GM12878 (cell line): ENCODE results near the gene EXOC3L4. TPM values are rescaled to one million over a fixed set of nuclear protein-coding genes. Genes with fewer than 3 reads are reported as not detected.
A peak's percentile ranks its signal among the peaks of the same experiment; 100 is the strongest.

ENCODE experiments used
- BMI1 ChIP-seq: fragments of 450-650 bp; IDR thresholded peaks from 2 replicates; pipeline ENCODE4 v1.6.1; 2016; ENCODE audit warnings: mild to moderate bottlenecking, moderate library complexity, borderline replicate concordance
- E2F4 ChIP-seq: IDR thresholded peaks from 2 replicates; pipeline ENCODE4 v1.6.1; 2012; ENCODE audit warnings: low read depth, low read length, improper control_type of control experiment
- E2F8 ChIP-seq: fragments of 450-650 bp; IDR thresholded peaks from 2 replicates; pipeline ENCODE4 v1.6.1; 2018; ENCODE audit warnings: mild to moderate bottlenecking, low read depth, moderate library complexity; ENCODE audit not compliant: partially characterized antibody
- GATAD2B ChIP-seq: fragments of 450-650 bp; conservative IDR thresholded peaks from 2 replicates; pipeline ENCODE4 v1.6.1; 2017; ENCODE audit warnings: low read depth, mild to moderate bottlenecking, moderate library complexity
- HDGF ChIP-seq: fragments of 450-650 bp; IDR thresholded peaks from 2 replicates; pipeline ENCODE4 v1.6.1; 2016; ENCODE audit warnings: antibody characterized with exemption
- IKZF1 ChIP-seq: fragments of 450-650 bp; conservative IDR thresholded peaks from 2 replicates; pipeline ENCODE4 v1.6.1; 2017; ENCODE audit warnings: antibody characterized with exemption, mild to moderate bottlenecking
- LARP7 ChIP-seq: fragments of 450-650 bp; IDR thresholded peaks from 2 replicates; pipeline ENCODE4 v1.6.1; 2017; ENCODE audit warnings: mild to moderate bottlenecking
- MYB ChIP-seq: fragments of 150-350 bp; IDR thresholded peaks from 2 replicates; pipeline ENCODE4 v1.6.1; 2014; ENCODE audit warnings: mild to moderate bottlenecking, low read depth, low read length, borderline replicate concordance
- MYC ChIP-seq: IDR thresholded peaks from 2 replicates; pipeline ENCODE4 v1.6.1; 2011; ENCODE audit warnings: mild to moderate bottlenecking, low read length, moderate library complexity, inconsistent platforms; ENCODE audit not compliant: insufficient read depth, insufficient replicate concordance, insufficient read length, severe bottlenecking
- NFIC ChIP-seq: IDR thresholded peaks from 2 replicates; pipeline ENCODE4 v1.6.1; 2012; ENCODE audit warnings: low read depth, mild to moderate bottlenecking, inconsistent platforms, low read length, moderate library complexity
- NR2C2 ChIP-seq: IDR thresholded peaks from 2 replicates; pipeline ENCODE4 v1.6.1; 2011; ENCODE audit warnings: borderline replicate concordance, low read depth; ENCODE audit not compliant: control insufficient read depth, insufficient read length
- NRF1 ChIP-seq: conservative IDR thresholded peaks from 2 replicates; pipeline ENCODE4 v1.6.1; 2011; ENCODE audit warnings: mild to moderate bottlenecking, low read depth, low read length, improper control_type of control experiment
- RB1 ChIP-seq: fragments of 450-650 bp; formaldehyde crosslinking; IDR thresholded peaks from 2 replicates; pipeline ENCODE4 v1.6.1; 2017; ENCODE audit warnings: mild to moderate bottlenecking, borderline replicate concordance
- RELA ChIP-seq: fragments of 450-650 bp; IDR thresholded peaks from 2 replicates; pipeline ENCODE4 v1.8.0; 2014; ENCODE audit warnings: borderline replicate concordance; ENCODE audit not compliant: partially characterized antibody
- SMARCA5 ChIP-seq: fragments of 450-650 bp; IDR thresholded peaks from 2 replicates; pipeline ENCODE4 v1.6.1; 2017; ENCODE audit warnings: mild to moderate bottlenecking
- SP1 ChIP-seq: IDR thresholded peaks from one replicate; pipeline ENCODE4 v1.6.1; 2011; ENCODE audit warnings: low read depth, low read length
- SREBF1 ChIP-seq: IDR thresholded peaks from 2 replicates; pipeline ENCODE4 v1.6.1; 2012; ENCODE audit warnings: mild to moderate bottlenecking, low read length
- STAT1 ChIP-seq: fragments of 450-650 bp; conservative IDR thresholded peaks from 2 replicates; pipeline ENCODE4 v1.6.1; 2014; ENCODE audit warnings: antibody characterized with exemption, mild to moderate bottlenecking
- TCF12 ChIP-seq: IDR thresholded peaks from 2 replicates; pipeline ENCODE4 v1.6.1; 2011; ENCODE audit warnings: low read depth, mild to moderate bottlenecking, low read length
- YBX1 ChIP-seq: fragments of 450-650 bp; IDR thresholded peaks from 2 replicates; pipeline ENCODE4 v1.6.1; 2016; ENCODE audit warnings: antibody characterized with exemption
- ZBED1 ChIP-seq: IDR thresholded peaks from 2 replicates; pipeline ENCODE4 v1.6.1; 2016; ENCODE audit warnings: borderline replicate concordance
- ZNF207 ChIP-seq: fragments of 450-650 bp; IDR thresholded peaks from 2 replicates; pipeline ENCODE4 v1.6.1; 2014; ENCODE audit warnings: antibody characterized with exemption, mild to moderate bottlenecking, borderline replicate concordance
- ZNF622 ChIP-seq: fragments of 450-650 bp; IDR thresholded peaks from 2 replicates; pipeline ENCODE4 v1.6.1; 2017; ENCODE audit warnings: mild to moderate bottlenecking, inconsistent platforms
- polyA plus RNA-seq, 11 experiments: library from polyadenylated mRNA; depleted of rRNA in 4 of 11; unstranded in 6 of 11; stranded (reverse) in 5 of 11; fragments of >200 nt; fragmentation: Nextera tagmentation in 4 of 11; fragmentation: Illumina TruSeq in 1 of 11; extraction: Ambion mirVana in 4 of 11; extraction: Trizol in 1 of 11; gene quantifications; 1 replicate in 1 of 11; 2 replicates in 10 of 11; pipeline versions ENCODE4 v1.2.1 to v1.2.3, GENCODE V29; 2011 to 2016; ENCODE audit warnings: inconsistent platforms in 2 of 11, missing spikeins in 2 of 11, low read depth in 1 of 11
- total RNA-seq, 4 experiments: library from RNA; depleted of rRNA in 3 of 4; stranded (reverse); fragments of >200 nt in 3 of 4; fragmentation: Illumina TruSeq in 1 of 4; extraction: Trizol in 1 of 4; gene quantifications; 2 replicates each; pipeline versions ENCODE4 v1.2.1 to v1.2.3, GENCODE V29; 2013 to 2021
- TF ChIP-seq, protein P1 (sequence below): IDR thresholded peaks from 2 replicates; pipeline ENCODE4 v1.6.1; 2011; ENCODE audit warnings: mild to moderate bottlenecking, low read depth, low read length, moderate library complexity; ENCODE audit not compliant: insufficient replicate concordance
- TF ChIP-seq, protein P2 (sequence below): fragments of 450-650 bp; IDR thresholded peaks from 2 replicates; pipeline ENCODE4 v1.6.1; 2017; ENCODE audit warnings: low read depth, mild to moderate bottlenecking, moderate library complexity

The EXOC3L4 gene
- total and polyA plus RNA-seq, 10 of the 15 experiments (the other 5 are each of a cell fraction or from before 2014, with no cell fraction given): not detected

DNA sequence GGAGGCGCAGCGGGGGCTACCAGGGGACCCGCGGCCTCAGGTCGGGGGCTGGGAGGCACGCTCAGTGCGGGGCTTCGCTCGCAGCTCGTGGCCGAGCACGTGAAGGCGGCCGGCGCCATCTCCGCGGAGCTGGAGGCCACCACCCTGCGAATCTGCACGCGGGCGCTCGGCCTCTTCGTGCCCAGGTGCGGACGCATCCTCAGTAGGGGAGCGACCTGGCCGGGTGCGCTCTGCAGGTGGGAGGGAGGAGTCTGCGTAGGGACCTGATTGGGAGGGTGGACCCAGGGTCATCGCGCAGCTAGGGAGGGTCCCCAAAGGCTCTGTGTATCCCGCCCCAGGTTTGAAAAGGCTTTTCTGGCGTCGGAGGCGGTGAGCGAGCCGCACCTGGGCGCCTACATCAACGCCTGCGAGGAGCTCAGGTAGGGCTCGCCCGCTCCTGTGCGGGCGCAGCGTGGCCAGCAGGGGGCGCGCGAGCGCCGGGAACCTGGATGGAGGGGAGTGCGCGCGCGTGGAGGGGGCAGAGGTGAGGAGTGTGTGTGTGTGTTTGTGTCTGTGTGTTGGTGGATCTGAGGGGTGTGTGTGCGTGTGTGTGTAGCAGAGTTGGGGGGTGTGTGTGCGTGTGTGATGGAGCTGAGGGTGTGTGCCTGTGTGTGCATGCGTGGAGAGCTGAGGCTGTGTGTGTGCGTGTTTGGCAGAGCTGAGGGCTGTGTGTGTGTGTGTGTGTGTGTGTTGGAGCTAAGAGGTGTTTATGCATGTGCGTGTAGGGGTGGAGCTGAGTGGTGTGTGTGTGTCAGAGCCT lies 10.3 kb downstream of the EXOC3L4 start (continued):
- TF ChIP-seq, protein P1, sequence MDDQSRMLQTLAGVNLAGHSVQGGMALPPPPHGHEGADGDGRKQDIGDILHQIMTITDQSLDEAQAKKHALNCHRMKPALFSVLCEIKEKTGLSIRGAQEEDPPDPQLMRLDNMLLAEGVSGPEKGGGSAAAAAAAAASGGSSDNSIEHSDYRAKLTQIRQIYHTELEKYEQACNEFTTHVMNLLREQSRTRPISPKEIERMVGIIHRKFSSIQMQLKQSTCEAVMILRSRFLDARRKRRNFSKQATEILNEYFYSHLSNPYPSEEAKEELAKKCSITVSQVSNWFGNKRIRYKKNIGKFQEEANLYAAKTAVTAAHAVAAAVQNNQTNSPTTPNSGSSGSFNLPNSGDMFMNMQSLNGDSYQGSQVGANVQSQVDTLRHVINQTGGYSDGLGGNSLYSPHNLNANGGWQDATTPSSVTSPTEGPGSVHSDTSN: no peak
- peak; percentile 49 for TF ChIP-seq GATAD2B
- TF ChIP-seq MYB: no peak
- no peak for TF ChIP-seq SREBF1
- peak; percentile 100 for TF ChIP-seq HDGF
- no peak for TF ChIP-seq E2F8
- TF ChIP-seq E2F4: no peak
- no peak for TF ChIP-seq NRF1
- TF ChIP-seq ZNF622: no peak
- TF ChIP-seq STAT1: 0 out of 2 replicates have a peak, but pooled peaks have one; percentile 59
- TF ChIP-seq NFIC: no peak
- peak; percentile 85; the same call in 1 of the 2 replicates for TF ChIP-seq RB1
- TF ChIP-seq ZNF207: no peak
- TF ChIP-seq YBX1: 0 out of 2 replicates have a peak, but pooled peaks have one; percentile 56
- no peak for TF ChIP-seq NR2C2
- TF ChIP-seq SP1: no peak
- TF ChIP-seq MYC: peak; percentile 44
- no peak for TF ChIP-seq RELA
- no peak for TF ChIP-seq BMI1
- TF ChIP-seq, protein P2, sequence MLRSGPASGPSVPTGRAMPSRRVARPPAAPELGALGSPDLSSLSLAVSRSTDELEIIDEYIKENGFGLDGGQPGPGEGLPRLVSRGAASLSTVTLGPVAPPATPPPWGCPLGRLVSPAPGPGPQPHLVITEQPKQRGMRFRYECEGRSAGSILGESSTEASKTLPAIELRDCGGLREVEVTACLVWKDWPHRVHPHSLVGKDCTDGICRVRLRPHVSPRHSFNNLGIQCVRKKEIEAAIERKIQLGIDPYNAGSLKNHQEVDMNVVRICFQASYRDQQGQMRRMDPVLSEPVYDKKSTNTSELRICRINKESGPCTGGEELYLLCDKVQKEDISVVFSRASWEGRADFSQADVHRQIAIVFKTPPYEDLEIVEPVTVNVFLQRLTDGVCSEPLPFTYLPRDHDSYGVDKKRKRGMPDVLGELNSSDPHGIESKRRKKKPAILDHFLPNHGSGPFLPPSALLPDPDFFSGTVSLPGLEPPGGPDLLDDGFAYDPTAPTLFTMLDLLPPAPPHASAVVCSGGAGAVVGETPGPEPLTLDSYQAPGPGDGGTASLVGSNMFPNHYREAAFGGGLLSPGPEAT: no peak
- no peak for TF ChIP-seq ZBED1
- peak; percentile 62; the same call in 1 of the 2 replicates for TF ChIP-seq LARP7
- peak; percentile 40; the same call in 1 of the 2 replicates for TF ChIP-seq SMARCA5
- 0 out of 2 replicates have a peak, but pooled peaks have one; percentile 5 for TF ChIP-seq TCF12
- TF ChIP-seq IKZF1: no peak; the same call in 1 of the 2 replicates
